GM12891 (cell line): ENCODE data around the gene ABHD1.

ENCODE experiments used
- DNase-seq: peaks from one replicate; pipeline ENCODE4 v3.0.0; 2011; ENCODE audit warnings: low spot score; ENCODE audit not compliant: insufficient read length
- FAIRE-seq: peaks from 2 replicates; lab custom pipeline; 2011; peaks lifted over from hg19 to GRCh38; lab: Jason Lieb, UNC
- PAX5 ChIP-seq: IDR thresholded peaks from 2 replicates; pipeline ENCODE4 v1.6.1; 2011; ENCODE audit warnings: low read length, moderate library complexity, mild to moderate bottlenecking; ENCODE audit not compliant: insufficient read depth, severe bottlenecking
- POLR2A ChIP-seq: IDR thresholded peaks from 2 replicates; pipeline ENCODE4 v1.6.1; 2011; ENCODE audit warnings: low read depth, low read length, control low read depth
- POLR2AphosphoS5 ChIP-seq: IDR thresholded peaks from 2 replicates; pipeline ENCODE4 v1.6.1; 2011; ENCODE audit warnings: low read depth, low read length, control low read depth
- POU2F2 ChIP-seq: IDR thresholded peaks from 2 replicates; pipeline ENCODE4 v1.6.1; 2011; ENCODE audit warnings: low read depth, mild to moderate bottlenecking, control low read depth, low read length, moderate library complexity
- SPI1 ChIP-seq: IDR thresholded peaks from 2 replicates; pipeline ENCODE4 v1.6.1; 2011; ENCODE audit warnings: low read depth, low read length, control low read depth
- TAF1 ChIP-seq: IDR thresholded peaks from 2 replicates; pipeline ENCODE4 v1.6.1; 2011; ENCODE audit warnings: low read depth, low read length, control low read depth

ABHD1 gene

DNA sequence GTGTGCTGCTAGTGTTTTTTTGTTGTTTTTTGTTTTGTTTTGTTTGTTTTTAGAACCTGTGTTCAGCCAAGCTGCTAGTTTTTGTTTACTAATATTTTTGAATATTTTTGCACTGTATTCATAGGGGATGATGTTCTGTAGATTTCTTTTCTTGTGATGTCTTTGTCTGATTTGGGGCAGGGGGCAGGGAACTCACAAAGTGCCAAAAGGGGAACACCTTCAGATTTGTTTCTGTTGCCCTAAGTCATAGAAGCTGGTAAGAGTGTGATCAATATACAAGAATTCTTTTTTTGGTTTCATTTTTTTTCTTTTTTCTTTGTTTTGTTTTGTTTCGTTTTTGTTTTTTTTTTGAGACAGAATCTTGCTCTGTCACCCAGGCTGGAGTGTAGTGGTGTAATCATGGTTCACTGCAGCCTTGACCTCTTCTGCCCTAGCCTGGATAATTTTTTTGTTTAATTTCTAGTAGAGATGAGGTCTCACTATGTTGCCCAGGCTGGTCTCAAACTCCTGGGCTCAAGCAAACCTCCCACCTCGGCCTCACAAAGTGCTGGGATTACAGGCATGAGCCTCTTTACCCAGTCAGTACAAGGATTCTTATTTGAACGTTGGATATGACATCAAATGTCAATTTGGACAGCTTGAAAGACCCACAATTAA lies 55.9 kb downstream of the ABHD1 start:
- FAIRE-seq (no peak), DNase-seq (no peak)
- TF ChIP-seq POU2F2: no peak
- no peak for TF ChIP-seq TAF1
- TF ChIP-seq SPI1: no peak
- no peak for TF ChIP-seq POLR2A
- no peak for TF ChIP-seq POLR2AphosphoS5
- no peak for TF ChIP-seq PAX5
